ENCODE results near the gene PIWIL4. TPM values are rescaled to one million over a fixed set of nuclear protein-coding genes. Genes with fewer than 3 reads are reported as not detected.

PIWIL4 gene
- total and polyA plus RNA-seq, 9 of the 15 experiments (the other 6 are each of a cell fraction or from before 2014, with no cell fraction given): 6.3 to 17.0 (median 10.8) TPM

GRCh38 chr11:94648789-94649188, 81.6 kb downstream of the PIWIL4 start (continued):
- TF ChIP-seq ATF3 (IDR thresholded peaks at IDR 0.05): no peak
- TF ChIP-seq ATF3 (CRISPR knock-in tag; conservative IDR thresholded peaks at IDR 0.05): no peak
- no peak for TF ChIP-seq TAF7 (tag; IDR thresholded peaks at IDR 0.05)

DNA sequence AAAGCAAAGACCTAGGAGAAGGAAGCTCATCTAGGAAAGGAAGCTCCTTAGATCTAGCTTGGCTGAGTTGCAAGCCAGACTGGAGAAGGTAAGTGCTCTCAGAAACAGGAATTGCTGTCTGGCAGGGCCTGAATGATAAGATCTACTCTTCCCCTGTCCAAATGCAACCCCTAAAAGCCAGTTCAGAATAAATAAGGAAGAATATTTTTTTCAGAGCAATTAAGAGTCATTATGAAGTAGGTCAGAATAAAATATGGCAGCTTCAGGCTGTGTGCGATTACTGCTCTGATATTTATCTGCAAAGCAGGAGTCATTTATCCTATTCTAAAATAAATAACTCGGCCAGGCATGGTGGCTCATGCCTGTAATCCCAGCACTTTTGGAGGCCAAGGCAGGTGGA, 82.1 kb downstream of the PIWIL4 start:
- no peaks in the 10 kb centered on the region for H4K20me1 ChIP-seq (replicated peaks; ENCODE audit: control insufficient read depth, insufficient read depth, low read length)
- H3K27ac ChIP-seq (ENCODE audit: extremely low read depth, low read depth, low read length): no peak overlapping the region
- H3K36me3 ChIP-seq (ENCODE audit: control insufficient read depth, insufficient read depth, low read length): no peaks in the 10 kb centered on the region
- no peak for TF ChIP-seq RBM14 (IDR thresholded peaks at IDR 0.05; ENCODE audit: borderline replicate concordance, insufficient read depth, low read depth, low read length)
- no peak for TF ChIP-seq DPF2 (IDR thresholded peaks at IDR 0.05)
- no peak for TF ChIP-seq ZNF76 (CRISPR knock-in tag; IDR thresholded peaks at IDR 0.05; ENCODE audit: borderline replicate concordance)
- TF ChIP-seq BACH1 (tag; IDR thresholded peaks at IDR 0.05): no peak
- no peak for TF ChIP-seq JUNB (CRISPR knock-in tag; conservative IDR thresholded peaks at IDR 0.05)
- no peak for TF ChIP-seq ZNF699 (CRISPR knock-in tag; IDR thresholded peaks at IDR 0.05; ENCODE audit: insufficient replicate concordance)
- no peak for TF ChIP-seq ARID3B (CRISPR knock-in tag; IDR thresholded peaks at IDR 0.05; ENCODE audit: borderline replicate concordance)
- H3K9me1 ChIP-seq (ENCODE audit: control insufficient read depth, insufficient read depth, low read length): no peaks in the 10 kb centered on the region
- no peak overlapping the region for H3K9ac ChIP-seq (ENCODE audit: insufficient read depth in 1 of 2, low read depth in 2 of 2, low read length in 2 of 2)
- no peak for FAIRE-seq
- H2AFZ ChIP-seq (ENCODE audit: low read depth, low read length): no peak overlapping the region
- in situ Hi-C loops (cut with MboI) (no loop called here), intact Hi-C loops (cut with micrococcal nuclease) (no loop called here)
- 38% methylated on average over 2 of the region's 2 CpGs for WGBS (ENCODE audit: insufficient coverage, low coverage, missing lambda C conversion rate)
- H3K79me2 ChIP-seq (ENCODE audit: control insufficient read depth, insufficient read depth, low read length): no peaks in the 10 kb centered on the region
- POLR2A ChIA-PET: interaction anchor here (0.6 kb wide), 1 partner anchor 228 kb away, joined by 4 read pairs; no protein-coding TSS in a partner anchor
- H3K27me3 ChIP-seq (ENCODE audit: control insufficient read depth in 2 of 2, insufficient read depth in 2 of 2, low read length in 2 of 2): no peaks in the 10 kb centered on the region
- CTCF ChIA-PET (ENCODE audit: low intra/inter-chr PET ratio): no interaction called here
- H3K9me3 ChIP-seq (replicated peaks; ENCODE audit: control insufficient read depth, insufficient read depth, low read depth, low read length): no peaks in the 10 kb centered on the region
- no peak overlapping the region for H3K4me2 ChIP-seq (ENCODE audit: insufficient read depth, low read length)
- no peak overlapping the region for H3K4me3 ChIP-seq
- no peaks in the 10 kb centered on the region for H3K4me1 ChIP-seq (replicated peaks in 1 of 2; ENCODE audit: control insufficient read depth in 2 of 2, insufficient read depth in 2 of 2, low read length in 2 of 2)
- no peak for DNase-seq (ENCODE audit: extremely low read depth in 1 of 4, low spot score in 3 of 4)
- ATAC-seq: no peak
- BruUV-seq (replicated peaks): no TSS peak
